GM23338 (cell line): ENCODE results near the gene NTNG2. TPM values are rescaled to one million over a fixed set of nuclear protein-coding genes. Genes with fewer than 3 reads are reported as not detected.

ENCODE experiments used
- ATAC-seq: fragments of 200-7000 bp; cut with Tn5 transposase; 3 replicates; pipeline ENCODE4 v1.9.1; 2020
- DNase-seq: peaks from one replicate; pipeline ENCODE4 v3.0.0-alpha.2; 2015; ENCODE audit warnings: low spot score
- H2AFZ ChIP-seq: fragments of 200-600 bp; sonication (generic); 2 replicates; pipeline ENCODE4 v1.8.0; 2016; ENCODE audit warnings: antibody characterized with exemption, mild to moderate bottlenecking, moderate library complexity
- H3F3A ChIP-seq: fragments of 200-600 bp; sonication (generic); replicated peaks from 2 replicates; pipeline ENCODE4 v1.8.0; 2017; ENCODE audit warnings: antibody characterized with exemption, mixed run types, low read depth
- H3K27ac ChIP-seq: fragments of 200-600 bp; sonication (generic); 2 replicates; pipeline ENCODE4 v1.6.1; 2016; ENCODE audit warnings: low read depth
- H3K27me3 ChIP-seq: fragments of 200-600 bp; sonication (generic); 2 replicates; pipeline ENCODE4 v1.8.0; 2016; ENCODE audit warnings: mild to moderate bottlenecking, mixed run types, moderate library complexity; ENCODE audit not compliant: insufficient read depth
- H3K36me3 ChIP-seq: fragments of 200-600 bp; sonication (generic); 2 replicates; pipeline ENCODE4 v1.8.0; 2016; ENCODE audit warnings: mild to moderate bottlenecking; ENCODE audit not compliant: insufficient read depth
- H3K4me1 ChIP-seq: fragments of 200-600 bp; sonication (generic); 2 replicates; pipeline ENCODE4 v1.8.0; 2016; ENCODE audit warnings: mild to moderate bottlenecking, moderate library complexity; ENCODE audit not compliant: insufficient read depth
- H3K4me2 ChIP-seq: fragments of 200-600 bp; sonication (generic); 2 replicates; pipeline ENCODE4 v1.7.1; 2017; ENCODE audit warnings: mixed run types
- H3K4me3 ChIP-seq: fragments of 200-600 bp; sonication (generic); 2 replicates; pipeline ENCODE4 v1.6.1; 2016; ENCODE audit warnings: mixed run types
- H3K79me2 ChIP-seq: fragments of 200-600 bp; sonication (generic); replicated peaks from 2 replicates; pipeline ENCODE4 v1.8.0; 2017; ENCODE audit warnings: mild to moderate bottlenecking; ENCODE audit not compliant: insufficient read depth
- H3K9me2 ChIP-seq: fragments of 200-600 bp; sonication (generic); 2 replicates; pipeline ENCODE4 v1.8.0; 2017; ENCODE audit not compliant: insufficient read depth
- H4K20me1 ChIP-seq: fragments of 200-600 bp; sonication (generic); replicated peaks from 2 replicates; pipeline ENCODE4 v1.8.0; 2017; ENCODE audit warnings: mild to moderate bottlenecking; ENCODE audit not compliant: insufficient read depth
- H3K27ac Mint-ChIP-seq: 2 replicates; pipeline ENCODE4 v1.8.0; 2020; ENCODE audit warnings: inconsistent platforms, mild to moderate bottlenecking, moderate library complexity, mixed read lengths
- H3K27me3 Mint-ChIP-seq: 3 replicates; pipeline ENCODE4 v1.8.0; 2022; ENCODE audit warnings: low read depth, mild to moderate bottlenecking, moderate library complexity, mixed read lengths, inconsistent platforms; ENCODE audit not compliant: insufficient read depth, poor library complexity
- H3K36me3 Mint-ChIP-seq: 3 replicates; pipeline ENCODE4 v1.8.0; 2021; ENCODE audit warnings: low read depth, mild to moderate bottlenecking, inconsistent platforms, moderate library complexity, mixed read lengths
- H3K4me1 Mint-ChIP-seq: 3 replicates; pipeline ENCODE4 v1.8.0; 2020; ENCODE audit warnings: mild to moderate bottlenecking, inconsistent platforms, mixed read lengths
- H3K4me3 Mint-ChIP-seq: 3 replicates; pipeline ENCODE4 v1.8.0; 2021; ENCODE audit warnings: moderate library complexity, mild to moderate bottlenecking, inconsistent platforms, mixed read lengths
- H3K9me3 Mint-ChIP-seq: 3 replicates; pipeline ENCODE4 v1.8.0; 2020; ENCODE audit warnings: moderate library complexity, mild to moderate bottlenecking, inconsistent platforms, mixed read lengths
- CREB1 ChIP-seq: fragments of 250-450 bp; sonication (Bioruptor Pico); IDR thresholded peaks from 2 replicates; pipeline ENCODE4 v1.5.0; 2020; ENCODE audit warnings: low read depth, mild to moderate bottlenecking, moderate library complexity
- CTCF ChIP-seq, 2 experiments: fragments of 200-600 bp in 1 of 2; sonication (generic) in 1 of 2; conservative IDR thresholded peaks; 2 replicates each; pipeline versions ENCODE4 v1.5.1 to v1.6.1; 2016 to 2017; ENCODE audit warnings: antibody characterized with exemption in 2 of 2, low read depth in 2 of 2, mild to moderate bottlenecking in 2 of 2, moderate library complexity in 1 of 2
- EZH2 ChIP-seq: fragments of 200-600 bp; sonication (generic); IDR thresholded peaks from one replicate; pipeline ENCODE4 v1.8.0; 2017; ENCODE audit warnings: antibody characterized with exemption, mild to moderate bottlenecking, low read depth; ENCODE audit not compliant: unreplicated experiment
- NANOG ChIP-seq: IDR thresholded peaks from 2 replicates; pipeline ENCODE4 v1.6.1; 2016; ENCODE audit warnings: antibody characterized with exemption, borderline replicate concordance
- POLR2AphosphoS5 ChIP-seq: IDR thresholded peaks from 2 replicates; pipeline ENCODE4 v1.6.1; 2016; ENCODE audit warnings: antibody characterized with exemption, low read depth
- STAT1 ChIP-seq: IDR thresholded peaks from one replicate; pipeline ENCODE4 v1.6.1; 2016; ENCODE audit warnings: antibody characterized with exemption; ENCODE audit not compliant: unreplicated experiment
- ZNF114 ChIP-seq: fragments of 250-450 bp; sonication (Bioruptor Pico); IDR thresholded peaks from 2 replicates; pipeline ENCODE4 v1.5.0; 2020; ENCODE audit warnings: mild to moderate bottlenecking, moderate library complexity
- ZNF331 ChIP-seq: fragments of 250-450 bp; sonication (Bioruptor Pico); IDR thresholded peaks from 2 replicates; pipeline ENCODE4 v1.5.0; 2020; ENCODE audit warnings: low read depth, mild to moderate bottlenecking, moderate library complexity
- polyA plus RNA-seq: library from polyadenylated mRNA; unstranded; fragments of >200 nt; fragmentation: Nextera tagmentation; extraction: Ambion mirVana; gene quantifications from 2 replicates; pipeline ENCODE4 v1.2.1, GENCODE V29; 2016
- total RNA-seq: library from RNA; depleted of rRNA; stranded (reverse); fragments of >200 nt; shearing (Covaris generic); gene quantifications from 2 replicates; pipeline ENCODE4 v1.2.3, GENCODE V29; 2014
- TF ChIP-seq, protein P1 (sequence below): IDR thresholded peaks from 2 replicates; pipeline ENCODE4 v1.6.1; 2016; ENCODE audit warnings: antibody characterized with exemption

NTNG2 gene
- total and polyA plus RNA-seq, 2 experiments from 2014 or later, result 0.99 to 1.7 TPM

- TF ChIP-seq ZNF331 (CRISPR knock-in tag) (no peak), NANOG (no peak), CREB1 (CRISPR knock-in tag) (no peak)
- TF ChIP-seq, protein P1, sequence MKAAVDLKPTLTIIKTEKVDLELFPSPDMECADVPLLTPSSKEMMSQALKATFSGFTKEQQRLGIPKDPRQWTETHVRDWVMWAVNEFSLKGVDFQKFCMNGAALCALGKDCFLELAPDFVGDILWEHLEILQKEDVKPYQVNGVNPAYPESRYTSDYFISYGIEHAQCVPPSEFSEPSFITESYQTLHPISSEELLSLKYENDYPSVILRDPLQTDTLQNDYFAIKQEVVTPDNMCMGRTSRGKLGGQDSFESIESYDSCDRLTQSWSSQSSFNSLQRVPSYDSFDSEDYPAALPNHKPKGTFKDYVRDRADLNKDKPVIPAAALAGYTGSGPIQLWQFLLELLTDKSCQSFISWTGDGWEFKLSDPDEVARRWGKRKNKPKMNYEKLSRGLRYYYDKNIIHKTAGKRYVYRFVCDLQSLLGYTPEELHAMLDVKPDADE, result no peak
Observed at GRCh38 chr9:132163457-132163875, 1.6 kb downstream of the NTNG2 start (continued).

DNA sequence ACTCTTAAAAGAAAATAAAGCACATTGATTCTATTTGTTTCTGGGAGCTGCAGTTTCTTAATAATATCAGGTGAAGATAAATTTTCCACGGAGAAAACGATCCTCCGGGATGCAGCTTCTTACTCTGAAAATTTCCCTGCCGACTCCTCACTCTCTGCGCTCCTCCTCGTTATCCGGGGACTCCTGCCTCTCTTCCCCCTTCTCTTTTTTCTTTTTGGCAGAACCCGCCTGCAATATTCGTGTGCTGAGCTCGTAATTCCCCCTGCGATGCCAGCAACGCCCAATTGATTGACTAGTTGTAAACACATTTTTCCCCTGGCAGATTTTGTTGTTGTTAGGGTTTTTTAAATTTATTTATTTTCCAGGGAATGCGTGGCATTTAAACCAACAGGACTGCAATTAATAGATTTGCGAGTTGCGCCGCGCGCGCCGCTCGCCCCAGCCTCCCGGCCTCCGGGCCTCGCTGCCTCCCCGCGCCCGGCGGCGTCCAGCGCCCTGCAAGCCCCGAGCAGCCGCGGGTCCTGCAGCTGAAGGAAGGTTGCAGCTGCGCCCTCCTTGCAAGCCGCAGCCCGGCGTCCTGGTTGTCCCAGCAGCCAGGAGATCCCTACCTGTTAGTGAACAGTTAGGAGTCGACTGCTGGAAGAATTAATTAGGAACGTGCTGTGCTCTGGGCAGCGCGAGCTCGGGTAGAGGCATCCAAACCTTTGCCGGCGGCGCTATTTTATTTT, 2.2 kb downstream of the NTNG2 start:
- Histone ChIP-seq H3K27ac (no peak overlapping the region), H3K9me2 (no peaks in the 10 kb centered on the region), H3F3A (no peaks in the 10 kb centered on the region), H3K4me1 (peaks cover 10% of the 10 kb centered on the region), H3K4me2 (peak overlapping the region; percentile 89), H3K79me2 (no peaks in the 10 kb centered on the region), H4K20me1 (no peaks in the 10 kb centered on the region; the same call in 1 of the 2 replicates), H2AFZ (peak overlapping the region; percentile 87), H3K4me3 (peak overlapping the region; percentile 73), H3K27me3 (peaks cover 72% of the 10 kb centered on the region), H3K36me3 (no peaks in the 10 kb centered on the region)
- Mint-ChIP-seq H3K27ac (no peak overlapping the region), H3K9me3 (peaks cover 2% of the 10 kb centered on the region; the same call in 2 of the 3 replicates), H3K27me3 (peaks cover 63% of the 10 kb centered on the region), H3K4me3 (peak overlapping the region; percentile 66), H3K4me1 (peaks cover 20% of the 10 kb centered on the region), H3K36me3 (peaks cover 3% of the 10 kb centered on the region; the same call in 1 of the 3 replicates)
- ATAC-seq (peak; percentile 4; the same call in 1 of the 3 replicates), DNase-seq (peak; percentile 63)
- TF ChIP-seq ZNF114 (CRISPR knock-in tag), result no peak
- peak; percentile 80 for TF ChIP-seq EZH2

DNA sequence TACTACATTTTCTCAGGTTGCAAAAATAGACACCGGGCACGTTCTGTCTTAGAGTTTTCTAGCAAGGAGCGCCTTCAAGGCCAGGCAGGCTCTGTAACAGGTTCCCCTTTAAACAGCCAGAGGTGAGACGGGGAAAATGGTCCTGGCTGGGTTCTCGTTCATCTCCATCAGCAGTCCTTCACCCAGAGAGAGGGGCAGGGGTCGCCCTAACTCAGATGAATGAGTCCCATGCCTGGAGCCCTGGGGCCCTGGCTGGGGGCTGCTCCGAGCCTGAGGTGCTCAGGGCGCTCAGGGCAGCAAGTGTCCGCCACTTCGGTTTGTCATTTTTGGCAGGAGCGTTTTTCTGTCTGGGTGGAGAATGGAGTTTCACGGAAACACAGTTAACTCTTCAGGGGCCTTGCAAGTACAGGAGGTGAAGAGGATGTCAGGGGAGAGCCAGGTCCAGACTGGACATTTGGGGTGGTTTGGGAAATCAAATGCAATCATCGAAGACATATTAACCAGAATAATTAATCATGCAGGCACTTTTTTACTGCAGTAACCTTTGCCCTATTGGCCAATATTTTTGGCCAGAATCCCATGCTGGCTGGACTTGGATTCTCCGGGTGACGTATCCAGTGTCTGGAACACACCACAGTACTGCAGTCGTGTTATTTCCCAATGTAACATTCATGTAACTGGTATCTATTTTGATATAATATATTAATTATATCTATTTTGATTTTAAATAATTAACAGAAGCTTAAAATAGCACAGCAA, 2.9 kb downstream of the NTNG2 start:
- Histone ChIP-seq H3K9me2 (no peaks in the 10 kb centered on the region), H3K27ac (no peak overlapping the region), H3K36me3 (no peaks in the 10 kb centered on the region), H3K27me3 (peaks cover 65% of the 10 kb centered on the region), H4K20me1 (no peaks in the 10 kb centered on the region; the same call in 1 of the 2 replicates), H3K4me1 (peaks cover 10% of the 10 kb centered on the region), H3K79me2 (no peaks in the 10 kb centered on the region), H3F3A (no peaks in the 10 kb centered on the region), H3K4me3 (peak overlapping the region; percentile 73; the same call in 1 of the 2 replicates), H2AFZ (peak overlapping the region; percentile 76), H3K4me2 (peak overlapping the region; percentile 89)
- Mint-ChIP-seq H3K27ac (no peak overlapping the region), H3K27me3 (peaks cover 57% of the 10 kb centered on the region), H3K4me1 (peaks cover 24% of the 10 kb centered on the region), H3K36me3 (peaks cover 3% of the 10 kb centered on the region; the same call in 1 of the 3 replicates), H3K4me3 (peak overlapping the region; percentile 4; the same call in 1 of the 3 replicates), H3K9me3 (peaks cover 2% of the 10 kb centered on the region; the same call in 2 of the 3 replicates)
- no peak for ATAC-seq
- DNase-seq, result no peak
- TF ChIP-seq ZNF114 (CRISPR knock-in tag) (no peak), POLR2AphosphoS5 (no peak), EZH2 (no peak), CTCF (conservative IDR thresholded peaks at IDR 0.05; ENCODE audit: low read depth in 2 of 2) (no peak), STAT1 (no peak)
